Muscle of leg (tissue), 11 donors: Measurements from ENCODE around the gene TTYH3. TPM values are rescaled to one million over a fixed set of nuclear protein-coding genes. Genes with fewer than 3 reads are reported as not detected.

Experiments
- DNase-seq: peaks from one replicate; pipeline ENCODE4 v3.0.0; 2013
- H3K27ac ChIP-seq: one replicate; pipeline ENCODE4 v1.5.1; 2013; ENCODE audit warnings: mild to moderate bottlenecking, low read length, control low read depth
- H3K27me3 ChIP-seq: one replicate; pipeline ENCODE4 v1.6.1; 2013; ENCODE audit warnings: low read length; ENCODE audit not compliant: control insufficient read depth, insufficient read depth
- H3K36me3 ChIP-seq: one replicate; pipeline ENCODE4 v1.6.1; 2013; ENCODE audit warnings: low read length; ENCODE audit not compliant: control insufficient read depth, insufficient read depth
- H3K4me1 ChIP-seq: one replicate; pipeline ENCODE4 v1.6.1; 2013; ENCODE audit warnings: low read length; ENCODE audit not compliant: control insufficient read depth, insufficient read depth
- H3K4me3 ChIP-seq: one replicate; pipeline ENCODE4 v1.5.1; 2013; ENCODE audit warnings: low read length, control low read depth
- H3K9me3 ChIP-seq: replicated peaks from 2 replicates; pipeline ENCODE4 v1.6.1; 2013; ENCODE audit warnings: low read depth, low read length; ENCODE audit not compliant: control insufficient read depth
- WGBS: methylation state at CpG from one replicate; pipeline ENCODE4 v1.1.5; 2013; ENCODE audit warnings: missing lambda C conversion rate; ENCODE audit not compliant: insufficient coverage; 5-methylcytosine and 5-hydroxymethylcytosine counted together
- polyA plus RNA-seq, 8 donors: library from polyadenylated mRNA; unstranded; fragments of 120-200 nt; gene quantifications; one replicate each; pipeline versions ENCODE4 v1.2.1 to v1.2.3, GENCODE V29; 2013; ENCODE audit warnings: inconsistent platforms in 1 of 8, low replicate concordance in 1 of 8; ENCODE audit not compliant: insufficient read length in 8 of 8, insufficient read depth in 1 of 8
- total RNA-seq: library from RNA; stranded (reverse); fragments of 120-200 nt; gene quantifications from one replicate; pipeline ENCODE4 v1.2.4, GENCODE V29; 2013

The TTYH3 gene
- total and polyA plus RNA-seq, 9 donors = 21.1 to 136 (median 101) TPM

DNA sequence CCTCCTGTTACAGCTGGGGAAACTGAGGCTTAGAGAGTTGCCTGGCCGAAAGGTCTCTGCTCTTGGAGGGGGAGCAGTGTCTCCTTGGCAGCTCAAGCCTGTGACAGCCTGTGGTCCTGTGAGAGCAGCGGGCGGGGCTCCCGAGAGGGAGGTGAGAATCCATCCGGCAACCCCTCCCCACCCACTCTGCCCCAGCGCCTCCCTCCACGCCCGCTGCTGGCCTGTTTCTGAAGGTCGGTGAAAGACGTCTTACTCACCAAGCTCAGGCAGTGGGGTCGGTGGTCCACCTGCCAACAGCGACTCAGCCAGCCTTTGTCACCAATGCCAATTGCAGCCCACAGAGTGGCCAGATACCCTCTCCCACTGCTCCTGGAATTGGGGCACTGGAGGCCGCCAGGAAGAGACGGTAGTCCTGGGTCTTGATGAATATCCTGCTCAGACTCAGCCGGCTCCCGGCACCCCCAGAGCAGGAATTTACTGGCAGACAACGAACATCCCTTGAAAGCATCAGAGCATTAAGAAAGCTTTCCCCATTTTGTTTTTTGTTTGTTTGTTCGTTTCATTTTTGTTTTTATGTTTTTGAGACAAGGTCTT lies 7.4 kb upstream of the TTYH3 start:
- peaks cover 66% of the 10 kb centered on the region for H3K4me1 ChIP-seq
- no peak overlapping the region for H3K4me3 ChIP-seq
- H3K9me3 ChIP-seq = no peaks in the 10 kb centered on the region
- no peaks in the 10 kb centered on the region for H3K27me3 ChIP-seq
- H3K36me3 ChIP-seq = no peaks in the 10 kb centered on the region
- 67% methylated on average over 15 of the region's 18 CpGs for WGBS
- no peak overlapping the region for H3K27ac ChIP-seq
- no peak for DNase-seq

DNA sequence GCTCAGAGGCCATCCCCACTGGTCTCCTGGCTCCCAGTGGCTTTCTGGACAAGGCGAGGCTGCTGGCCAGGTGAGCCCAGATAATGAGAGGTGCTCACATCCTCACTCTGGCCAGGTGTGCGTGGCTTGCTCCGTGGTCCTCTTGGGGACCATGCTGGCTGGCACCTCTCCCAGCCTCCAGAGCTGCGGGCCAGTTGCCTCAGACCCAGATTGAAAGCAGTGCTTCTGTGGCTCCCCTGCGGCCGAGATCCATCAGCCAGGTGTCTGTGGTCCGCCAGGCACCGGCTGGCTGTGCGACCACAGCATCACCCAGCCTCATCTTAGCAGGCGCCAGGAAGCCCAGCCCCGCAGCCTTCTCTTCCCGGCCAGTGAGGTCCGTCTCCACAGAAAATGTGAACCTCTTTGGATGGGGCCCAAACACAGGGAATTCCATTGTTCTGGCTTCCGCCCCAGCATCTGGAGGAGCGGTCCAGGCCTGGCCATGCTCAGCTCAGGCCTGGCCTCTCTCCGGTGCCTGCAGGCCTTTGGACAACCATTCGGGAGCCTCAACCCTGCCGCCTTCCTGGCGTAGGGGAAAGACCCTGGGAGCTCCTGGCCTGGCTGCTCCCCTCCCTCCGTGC lies 5.2 kb upstream of the TTYH3 start:
- Histone ChIP-seq H3K9me3 (no peaks in the 10 kb centered on the region), H3K36me3 (no peaks in the 10 kb centered on the region), H3K27ac (peak overlapping the region; percentile 93), H3K4me1 (peaks cover 73% of the 10 kb centered on the region), H3K27me3 (no peaks in the 10 kb centered on the region), H3K4me3 (no peak overlapping the region)
- 10% methylated on average over 16 of the region's 20 CpGs for WGBS
- peak; percentile 98 for DNase-seq

- Histone ChIP-seq H3K36me3 (no peaks in the 10 kb centered on the region), H3K27me3 (no peaks in the 10 kb centered on the region), H3K9me3 (no peaks in the 10 kb centered on the region), H3K4me3 (no peak overlapping the region), H3K4me1 (peaks cover 66% of the 10 kb centered on the region), H3K27ac (peak overlapping the region; percentile 93)
- DNase-seq = no peak
- WGBS = 82% methylated on average over 5 of the region's 9 CpGs
Measured at GRCh38 chr7:2627258-2628129, 4.3 kb upstream of the TTYH3 start.

DNA sequence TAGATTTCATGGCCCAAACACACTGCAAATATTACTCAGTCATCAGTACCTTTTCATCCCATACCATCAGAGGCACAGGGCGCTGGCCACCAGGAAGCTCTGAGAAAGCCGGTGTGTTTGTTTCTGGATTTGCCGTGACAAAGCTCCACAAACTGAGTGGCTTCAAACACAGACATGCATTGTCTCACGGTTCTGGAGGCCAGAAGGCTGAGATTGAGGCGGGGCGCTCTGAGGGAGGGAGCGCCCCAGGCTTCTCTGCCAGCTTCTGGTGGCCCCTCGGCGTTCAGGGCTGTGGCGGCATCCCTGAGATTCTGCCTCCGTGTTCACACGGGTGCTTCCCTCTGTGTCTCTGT lies 3.7 kb upstream of the TTYH3 start:
- 69% methylated on average over 11 of the region's 12 CpGs for WGBS
- H3K4me3 ChIP-seq = no peak overlapping the region
- peak overlapping the region; percentile 45 for H3K27ac ChIP-seq
- no peaks in the 10 kb centered on the region for H3K36me3 ChIP-seq
- DNase-seq = no peak
- no peaks in the 10 kb centered on the region for H3K9me3 ChIP-seq
- H3K27me3 ChIP-seq = no peaks in the 10 kb centered on the region
- H3K4me1 ChIP-seq = peaks cover 65% of the 10 kb centered on the region

DNA sequence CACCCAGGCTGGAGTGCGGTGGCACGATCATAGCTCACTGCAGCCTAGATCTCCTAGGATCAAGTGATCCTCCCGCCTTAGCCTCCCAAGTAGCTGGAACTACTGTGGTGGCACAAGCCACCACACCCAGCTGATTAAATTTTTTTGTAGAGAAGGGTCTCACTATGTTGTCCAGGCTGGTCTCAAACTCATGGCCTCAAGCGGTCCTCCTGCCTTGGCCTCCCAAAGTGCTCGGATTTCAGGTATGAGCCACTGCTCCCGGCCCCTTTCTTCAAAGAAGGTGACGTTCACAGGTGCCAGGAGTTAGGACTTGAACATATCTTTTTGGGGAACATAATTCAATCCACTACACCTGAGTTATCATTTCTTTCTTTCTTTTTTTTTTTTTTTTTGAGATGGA lies 2.9 kb upstream of the TTYH3 start:
- Histone ChIP-seq H3K27ac (no peak overlapping the region), H3K36me3 (no peaks in the 10 kb centered on the region), H3K4me3 (no peak overlapping the region), H3K9me3 (no peaks in the 10 kb centered on the region), H3K4me1 (peaks cover 65% of the 10 kb centered on the region), H3K27me3 (no peaks in the 10 kb centered on the region)
- WGBS = 87% methylated on average over 6 of the region's 7 CpGs
- no peak for DNase-seq

GRCh38 chr7:2629746-2630681 lies 1.8 kb upstream of the TTYH3 start:
- Histone ChIP-seq H3K4me1 (peaks cover 66% of the 10 kb centered on the region), H3K9me3 (no peaks in the 10 kb centered on the region), H3K36me3 (peaks cover 7% of the 10 kb centered on the region), H3K27me3 (no peaks in the 10 kb centered on the region), H3K27ac (peak overlapping the region; percentile 55), H3K4me3 (no peak overlapping the region)
- DNase-seq = no peak
- WGBS = 55% methylated on average over 16 of the region's 21 CpGs

DNA sequence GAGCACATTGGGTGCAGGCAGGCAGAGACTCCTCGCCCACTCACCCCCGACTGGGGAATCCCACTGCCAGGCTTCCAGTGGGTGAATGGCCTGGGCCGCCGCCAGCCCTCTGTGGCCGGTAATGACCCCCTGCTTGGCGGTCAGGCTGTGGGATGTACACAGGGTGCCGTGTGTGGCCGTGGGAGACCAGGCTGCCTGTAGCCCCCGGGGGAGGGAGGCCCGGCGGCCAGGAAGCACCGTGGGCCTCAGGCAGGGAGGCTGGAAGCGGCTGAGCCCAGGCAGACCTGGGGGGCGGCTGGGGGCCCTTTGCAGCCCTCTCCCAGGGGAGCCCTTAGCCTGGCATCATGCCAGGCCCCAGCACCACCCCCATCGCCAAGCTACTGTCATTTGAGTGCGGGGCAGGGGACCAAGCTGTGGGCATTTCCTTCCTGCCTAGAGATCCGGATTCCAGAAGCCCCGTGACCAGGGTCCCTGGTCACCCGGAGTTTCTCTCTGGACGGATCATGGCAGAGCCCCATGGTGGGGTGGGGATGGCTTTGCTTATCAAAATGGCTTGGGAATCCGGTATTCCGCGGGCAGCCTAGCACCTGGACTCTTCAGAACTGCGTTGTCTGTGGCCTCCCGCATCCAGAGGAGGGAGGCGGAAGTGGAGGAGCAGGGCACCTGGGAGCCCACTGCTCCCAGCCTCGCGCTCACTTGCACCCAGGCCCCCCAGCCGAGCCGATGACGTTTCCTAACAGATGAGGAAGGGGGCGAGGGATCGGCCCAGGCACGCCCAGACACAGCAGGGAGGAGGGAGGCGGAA lies 1.1 kb downstream of the TTYH3 start:
- H3K4me3 ChIP-seq = peak overlapping the region; percentile 84
- peak; percentile 86 for DNase-seq
- WGBS = 1% methylated on average over 27 of the region's 35 CpGs
- H3K27ac ChIP-seq = peak overlapping the region; percentile 97
- H3K4me1 ChIP-seq = peaks cover 75% of the 10 kb centered on the region
- peaks cover 13% of the 10 kb centered on the region for H3K36me3 ChIP-seq
- no peaks in the 10 kb centered on the region for H3K27me3 ChIP-seq
- no peaks in the 10 kb centered on the region for H3K9me3 ChIP-seq

DNA sequence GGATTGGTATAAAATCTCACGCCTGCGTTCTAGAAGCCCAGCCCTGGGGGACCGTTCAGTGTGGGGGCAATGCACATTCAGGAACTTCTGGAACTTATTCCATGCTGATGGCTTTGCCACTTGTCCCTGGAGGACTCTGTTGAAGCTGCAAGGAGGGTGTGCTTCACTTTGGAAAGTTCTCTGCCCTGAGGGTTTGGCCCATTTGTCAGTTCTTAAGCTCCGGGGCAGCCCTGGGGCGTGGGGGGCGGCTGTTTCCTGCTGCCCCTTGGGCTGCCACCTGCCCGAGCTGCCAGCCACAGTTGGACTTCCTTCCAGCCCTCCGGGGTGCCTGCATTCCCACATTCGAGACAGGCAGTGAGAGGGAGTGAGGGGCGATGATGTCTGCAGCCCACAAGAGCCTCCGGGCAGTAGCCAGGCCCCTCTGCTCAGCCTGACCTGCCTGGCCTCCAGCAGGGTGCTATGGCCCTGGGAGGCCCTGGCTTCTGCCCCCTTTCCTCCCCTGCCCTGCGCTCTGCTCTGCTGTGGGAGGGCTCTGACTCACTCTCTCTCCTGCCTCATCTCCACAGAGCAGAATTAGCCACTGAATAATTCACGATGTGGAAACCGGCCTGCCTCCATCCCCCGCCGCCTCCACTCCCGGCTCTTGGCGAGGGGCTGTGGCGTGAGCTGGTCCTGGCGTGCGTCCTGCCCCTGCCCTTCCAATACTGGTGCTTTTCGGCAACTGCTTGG lies 1.9 kb downstream of the TTYH3 start:
- peaks cover 80% of the 10 kb centered on the region for H3K4me1 ChIP-seq
- H3K27me3 ChIP-seq = no peaks in the 10 kb centered on the region
- peak overlapping the region; percentile 84 for H3K4me3 ChIP-seq
- 12% methylated on average over 21 of the region's 22 CpGs for WGBS
- DNase-seq = peak; percentile 62
- peak overlapping the region; percentile 97 for H3K27ac ChIP-seq
- no peaks in the 10 kb centered on the region for H3K9me3 ChIP-seq
- H3K36me3 ChIP-seq = peaks cover 14% of the 10 kb centered on the region
